Colonic mucosa (tissue), 4 donors: ENCODE results near the gene AKAP3. TPM values are rescaled to one million over a fixed set of nuclear protein-coding genes. Genes with fewer than 3 reads are reported as not detected.

Experiments used
- DNase-seq: peaks from one replicate; pipeline ENCODE4 v3.0.0-alpha.2; 2020
- H3K27ac ChIP-seq: fragments of 200-600 bp; one replicate; pipeline ENCODE4 v1.8.0; 2021
- H3K27me3 ChIP-seq: fragments of 200-600 bp; one replicate; pipeline ENCODE4 v1.8.0; 2021
- H3K36me3 ChIP-seq: fragments of 200-600 bp; one replicate; pipeline ENCODE4 v1.8.0; 2021
- H3K4me1 ChIP-seq: fragments of 200-600 bp; one replicate; pipeline ENCODE4 v1.8.0; 2021; ENCODE audit warnings: mild to moderate bottlenecking
- H3K4me3 ChIP-seq: fragments of 200-600 bp; one replicate; pipeline ENCODE4 v1.8.0; 2021
- H3K9ac ChIP-seq, 2 donors: one replicate each; pipeline ENCODE4 v1.7.0; 2013; ENCODE audit warnings: control low read depth in 2 of 2, low read depth in 2 of 2, low read length in 2 of 2
- H3K9me3 ChIP-seq: fragments of 200-600 bp; one replicate; pipeline ENCODE4 v1.8.0; 2021
- CTCF ChIP-seq: fragments of 200-600 bp; IDR thresholded peaks from one replicate; pipeline ENCODE4 v1.8.0; 2022; ENCODE audit warnings: antibody characterized with exemption, mild to moderate bottlenecking
- intact Hi-C: fragments of 100-400 bp; cut with DNase I; formaldehyde crosslinking; loops from one replicate; pipeline ENCODE4 v1.14.1; 2022
- total RNA-seq, 2 donors: library from RNA; stranded (reverse); fragmentation: NEBNext Ultra II Directional in 1 of 2; extraction: Animal tissue kit (Norgen Biotek cat#: 25700) in 1 of 2; gene quantifications; one replicate each; pipeline ENCODE4 v1.2.1, GENCODE V29; 2021
- donor health status: healthy.
- donor health status: DM: no; HTN: no; CAD: no.
- donor health status: DM: no; HTN: no; CAD: no.

Gene AKAP3
- total RNA-seq, 2 donors from 2014 or later = 2.0 to 3.3 TPM

- H3K4me3 ChIP-seq = no peak overlapping the region
- no peaks in the 10 kb centered on the region for H3K9me3 ChIP-seq
- H3K9ac ChIP-seq = no peak overlapping the region
- no peaks in the 10 kb centered on the region for H3K4me1 ChIP-seq
- H3K27ac ChIP-seq = no peak overlapping the region
- intact Hi-C loops = no loop called here
- no peaks in the 10 kb centered on the region for H3K27me3 ChIP-seq
- TF ChIP-seq CTCF = no peak
- H3K36me3 ChIP-seq = peaks cover 10% of the 10 kb centered on the region
- DNase-seq = no peak
These were observed 33.2 kb downstream of the AKAP3 start for GRCh38 chr12:4615667-4616066.

- no peak for TF ChIP-seq CTCF
- DNase-seq = no peak
- intact Hi-C loops = no loop called here
These were observed 38.4 kb downstream of the AKAP3 start for GRCh38 chr12:4610481-4610880.

GRCh38 chr12:4609071-4609470 lies 39.8 kb downstream of the AKAP3 start:
- peaks cover 10% of the 10 kb centered on the region for H3K36me3 ChIP-seq
- no peaks in the 10 kb centered on the region for H3K27me3 ChIP-seq
- intact Hi-C loops = no loop called here
- TF ChIP-seq CTCF = no peak
- H3K27ac ChIP-seq = no peak overlapping the region
- no peaks in the 10 kb centered on the region for H3K9me3 ChIP-seq
- H3K4me3 ChIP-seq = no peak overlapping the region
- no peak overlapping the region for H3K9ac ChIP-seq
- no peak for DNase-seq
- H3K4me1 ChIP-seq = no peaks in the 10 kb centered on the region

More at GRCh38 chr12:4610481-4610880, 38.4 kb downstream of the AKAP3 start:
- H3K4me3 ChIP-seq = no peak overlapping the region
- H3K4me1 ChIP-seq = no peaks in the 10 kb centered on the region
- H3K9me3 ChIP-seq = no peaks in the 10 kb centered on the region
- H3K27me3 ChIP-seq = no peaks in the 10 kb centered on the region
- H3K36me3 ChIP-seq = peaks cover 10% of the 10 kb centered on the region
- no peak overlapping the region for H3K9ac ChIP-seq
- no peak overlapping the region for H3K27ac ChIP-seq

- Histone ChIP-seq H3K27ac (no peak overlapping the region), H3K9me3 (no peaks in the 10 kb centered on the region), H3K4me3 (no peak overlapping the region), H3K4me1 (no peaks in the 10 kb centered on the region), H3K36me3 (no peaks in the 10 kb centered on the region), H3K9ac (no peak overlapping the region), H3K27me3 (no peaks in the 10 kb centered on the region)
- intact Hi-C loops = no loop called here
- no peak for TF ChIP-seq CTCF
- DNase-seq = no peak
These were observed 41.8 kb downstream of the AKAP3 start for GRCh38 chr12:4607056-4607455.

GRCh38 chr12:4604684-4605193 lies 44.1 kb downstream of the AKAP3 start:
- Histone ChIP-seq H3K4me3 (peak overlapping the region; percentile 78), H3K9me3 (no peaks in the 10 kb centered on the region), H3K27me3 (no peaks in the 10 kb centered on the region), H3K27ac (no peak overlapping the region), H3K4me1 (no peaks in the 10 kb centered on the region), H3K36me3 (no peaks in the 10 kb centered on the region), H3K9ac (peak overlapping the region; percentile 75 to 82)
- peak; percentile 85 for DNase-seq
- intact Hi-C loops = loop anchor here (2.0 kb wide), 1 partner anchor 154 kb away; no protein-coding TSS in a partner anchor
- peak; percentile 99 for TF ChIP-seq CTCF
